MCF 10A (cell line): Measurements from ENCODE around the gene SLC22A23. TPM values are rescaled to one million over a fixed set of nuclear protein-coding genes. Genes with fewer than 3 reads are reported as not detected.
A peak's percentile ranks its signal among the peaks of the same experiment; 100 is the strongest.

Experiments used
- BruUV-seq: library from RNA; stranded (reverse); fragments of 400-500 nt; replicated peaks from 2 replicates; lab custom pipeline; 2021; lab: Mats Ljungman, UMichigan
- CTCF ChIA-PET: fragments of 300-600 bp; sonication (Branson Sonifier 250); formaldehyde crosslinking; extraction: SDS; loops from one replicate; lab custom pipeline; 2021; ENCODE audit warnings: antibody characterized with exemption, inconsistent platforms; lab: Yijun Ruan, JAX
- POLR2A ChIA-PET: fragments of 300-600, 350-650 bp; sonication (Branson Sonifier 250); formaldehyde crosslinking; extraction: SDS; loops from one replicate; lab custom pipeline; 2020; ENCODE audit warnings: antibody characterized with exemption, inconsistent platforms; lab: Yijun Ruan, JAX
- DNase-seq: peaks from one replicate; pipeline ENCODE4 v3.0.0-alpha.2; 2018; ENCODE audit not compliant: unreplicated experiment
- H3K27ac Mint-ChIP-seq: one replicate; pipeline ENCODE4 v1.8.0; 2022; ENCODE audit warnings: mild to moderate bottlenecking, low read depth, mixed read lengths; ENCODE audit not compliant: unreplicated experiment
- H3K27me3 Mint-ChIP-seq: one replicate; pipeline ENCODE4 v1.8.0; 2022; ENCODE audit warnings: mixed read lengths; ENCODE audit not compliant: insufficient read depth, unreplicated experiment
- H3K36me3 Mint-ChIP-seq: one replicate; pipeline ENCODE4 v1.8.0; 2022; ENCODE audit warnings: mild to moderate bottlenecking, moderate library complexity, mixed read lengths; ENCODE audit not compliant: insufficient read depth, unreplicated experiment
- H3K4me1 Mint-ChIP-seq: one replicate; pipeline ENCODE4 v1.8.0; 2022; ENCODE audit warnings: mixed read lengths; ENCODE audit not compliant: insufficient read depth, unreplicated experiment
- H3K4me3 Mint-ChIP-seq: one replicate; pipeline ENCODE4 v1.8.0; 2022; ENCODE audit warnings: mild to moderate bottlenecking, moderate library complexity, mixed read lengths; ENCODE audit not compliant: unreplicated experiment
- H3K9me3 Mint-ChIP-seq: one replicate; pipeline ENCODE4 v1.8.0; 2022; ENCODE audit warnings: mixed read lengths; ENCODE audit not compliant: unreplicated experiment
- CTCF ChIP-seq: fragments of 200-600 bp; IDR thresholded peaks from one replicate; pipeline ENCODE4 v1.8.0; 2022; ENCODE audit warnings: antibody characterized with exemption, mild to moderate bottlenecking; ENCODE audit not compliant: unreplicated experiment
- intact Hi-C: fragments of 100-400 bp; cut with micrococcal nuclease; formaldehyde crosslinking; loops from 2 replicates; pipeline ENCODE4 v1.14.1; 2022
- total RNA-seq: library from RNA; stranded (reverse); gene quantifications from 2 replicates; pipeline ENCODE4 v1.2.3, GENCODE V29; 2022

Gene SLC22A23
- total RNA-seq, 1 experiment from 2014 or later = 11.9 TPM

GRCh38 chr6:3269281-3269975, 187.4 kb downstream of the SLC22A23 start:
- intact Hi-C loops = no loop called here
- H3K9me3 Mint-ChIP-seq = no peaks in the 10 kb centered on the region
- H3K4me1 Mint-ChIP-seq = no peaks in the 10 kb centered on the region
- CTCF ChIA-PET = interaction anchor here (0.6 kb wide), 2 partner anchors 8 to 153 kb away, joined by 3 to 5 read pairs; no protein-coding TSS in a partner anchor
- H3K27me3 Mint-ChIP-seq = no peaks in the 10 kb centered on the region
- no peak for TF ChIP-seq CTCF
- H3K27ac Mint-ChIP-seq = no peak overlapping the region
- H3K36me3 Mint-ChIP-seq = peaks cover 67% of the 10 kb centered on the region
- no peak overlapping the region for H3K4me3 Mint-ChIP-seq
- no peak for DNase-seq
- POLR2A ChIA-PET = interaction anchor here (1.1 to 1.4 kb wide), 2 partner anchors 17 to 162 kb away, joined by 3 read pairs; no protein-coding TSS in a partner anchor
- no TSS peak for BruUV-seq

- no TSS peak for BruUV-seq
- ChIA-PET POLR2A (interaction anchor here (0.6 to 1.4 kb wide), 2 partner anchors 16 to 149 kb away, joined by 3 to 5 read pairs; no protein-coding TSS in a partner anchor), CTCF (no interaction called here)
- DNase-seq = no peak
- no peaks in the 10 kb centered on the region for H3K27me3 Mint-ChIP-seq
- no peak for TF ChIP-seq CTCF
- H3K27ac Mint-ChIP-seq = peak overlapping the region; percentile 25
- H3K4me3 Mint-ChIP-seq = no peak overlapping the region
- no peaks in the 10 kb centered on the region for H3K9me3 Mint-ChIP-seq
- H3K4me1 Mint-ChIP-seq = no peaks in the 10 kb centered on the region
- peaks cover 62% of the 10 kb centered on the region for H3K36me3 Mint-ChIP-seq
- intact Hi-C loops = no loop called here
Observed at GRCh38 chr6:3268680-3269079, 188.2 kb downstream of the SLC22A23 start.

- no TSS peak for BruUV-seq
- H3K4me1 Mint-ChIP-seq = no peaks in the 10 kb centered on the region
- ChIA-PET CTCF (no interaction called here), POLR2A (interaction anchor here (0.7 kb wide), 1 partner anchor 73 kb away, joined by 3 read pairs; no protein-coding TSS in a partner anchor)
- H3K27me3 Mint-ChIP-seq = no peaks in the 10 kb centered on the region
- DNase-seq = no peak
- intact Hi-C loops = no loop called here
- no peak overlapping the region for H3K27ac Mint-ChIP-seq
- H3K4me3 Mint-ChIP-seq = no peak overlapping the region
- H3K9me3 Mint-ChIP-seq = no peaks in the 10 kb centered on the region
- H3K36me3 Mint-ChIP-seq = peaks cover 58% of the 10 kb centered on the region
- TF ChIP-seq CTCF = no peak
Observed at GRCh38 chr6:3267162-3267561, 189.7 kb downstream of the SLC22A23 start.

GRCh38 chr6:3266170-3266569, 190.7 kb downstream of the SLC22A23 start:
- no peak for DNase-seq
- TF ChIP-seq CTCF = no peak
- peaks cover 2% of the 10 kb centered on the region for H3K4me1 Mint-ChIP-seq
- intact Hi-C loops = no loop called here
- H3K9me3 Mint-ChIP-seq = no peaks in the 10 kb centered on the region
- peaks cover 49% of the 10 kb centered on the region for H3K36me3 Mint-ChIP-seq
- H3K4me3 Mint-ChIP-seq = no peak overlapping the region
- BruUV-seq = no TSS peak
- no peak overlapping the region for H3K27ac Mint-ChIP-seq
- ChIA-PET POLR2A (no interaction called here), CTCF (interaction anchor here (0.6 to 1.5 kb wide), 2 partner anchors 14 to 56 kb away, joined by 3 to 8 read pairs; no protein-coding TSS in a partner anchor)
- H3K27me3 Mint-ChIP-seq = no peaks in the 10 kb centered on the region
